Inflammatory macrophage treated with lipopolysaccharide for 4 hours (primary cell): Measurements from ENCODE around the gene PIWIL1.

Experiments used
- DNase-seq: peaks from one replicate; pipeline ENCODE4 v3.0.0-alpha.2; 2020

PIWIL1 gene

DNA sequence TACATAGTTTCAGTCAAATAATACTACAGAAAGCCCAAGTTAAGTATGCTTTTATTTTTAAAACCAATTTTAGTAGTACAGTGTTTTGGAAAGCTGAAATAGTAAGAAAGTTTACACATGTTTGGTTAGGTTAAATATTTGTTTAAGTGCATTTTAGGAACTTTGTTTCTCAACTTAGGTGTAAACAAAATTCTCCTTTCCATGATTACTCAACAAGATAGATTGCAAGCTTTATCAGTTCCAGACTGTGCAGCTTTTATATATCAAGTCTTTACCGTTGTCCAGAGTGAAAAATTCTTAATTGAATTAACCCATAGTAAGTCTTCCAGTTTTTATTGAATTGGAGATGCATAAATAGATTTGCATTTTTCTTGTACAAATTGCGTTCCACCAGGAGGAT lies 45.1 kb downstream of the PIWIL1 start:
- no peak for DNase-seq

DNA sequence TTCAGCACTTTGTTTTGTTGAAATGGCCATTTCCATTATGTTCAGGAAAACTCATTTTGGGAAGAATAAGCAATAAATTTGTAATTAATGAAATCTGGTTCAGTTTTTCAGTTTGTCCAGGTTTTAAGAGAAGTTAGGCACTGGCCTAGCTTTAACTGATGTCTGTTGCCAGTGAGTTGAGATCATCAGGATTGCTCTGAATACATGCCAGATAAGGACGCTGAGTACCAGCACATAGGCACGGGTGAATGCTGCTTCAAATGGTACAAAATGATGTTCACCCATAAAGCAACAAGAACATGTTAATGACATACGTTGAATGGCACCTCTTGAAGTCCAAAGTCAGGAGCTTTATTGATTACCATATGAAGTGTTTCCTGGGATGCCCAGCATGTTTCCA lies 46.5 kb downstream of the PIWIL1 start:
- DNase-seq = no peak

GRCh38 chr12:130385193-130385592 lies 47.5 kb downstream of the PIWIL1 start:
- DNase-seq = no peak

DNA sequence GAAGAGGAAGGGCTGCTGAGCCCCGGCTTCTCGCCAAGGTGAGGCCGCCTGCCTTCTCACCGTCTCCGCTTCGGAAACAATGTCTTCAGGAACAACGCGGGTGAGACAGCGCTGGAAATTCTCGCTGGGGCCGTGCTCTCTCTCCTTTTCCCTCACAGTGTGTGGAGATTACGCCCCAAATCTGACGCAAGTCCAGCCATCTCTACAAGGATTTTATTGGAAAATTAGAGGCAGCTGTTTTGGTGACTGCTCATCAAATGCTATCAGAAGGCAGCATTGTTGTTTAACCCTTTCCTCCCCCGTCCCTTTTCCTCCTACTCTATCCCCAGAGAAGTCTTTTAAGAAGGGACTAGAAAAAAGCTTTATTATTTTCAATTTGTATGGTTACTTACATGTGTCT lies 53.5 kb downstream of the PIWIL1 start:
- no peak for DNase-seq

DNA sequence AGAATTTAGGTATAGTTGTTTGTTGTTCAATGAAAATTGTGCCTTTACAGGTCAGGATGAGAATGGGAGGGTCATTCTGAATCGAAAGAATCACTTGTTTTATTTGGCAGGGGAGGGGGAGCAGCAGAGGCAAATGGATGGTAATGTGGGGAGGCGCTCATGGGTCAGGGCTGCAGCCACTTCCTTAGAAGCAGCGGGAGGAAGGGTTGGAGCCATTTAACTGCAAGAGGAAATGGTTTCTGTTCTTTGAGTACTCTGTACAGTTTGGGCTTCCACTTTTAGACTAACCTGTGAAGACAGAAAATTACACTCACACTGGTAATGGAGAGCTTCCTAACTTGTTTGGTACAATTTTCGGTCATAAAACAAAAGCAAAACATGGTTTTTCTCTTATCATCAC lies 57.2 kb downstream of the PIWIL1 start:
- DNase-seq = no peak

GRCh38 chr12:130396667-130397066 lies 59.0 kb downstream of the PIWIL1 start:
- no peak for DNase-seq

DNA sequence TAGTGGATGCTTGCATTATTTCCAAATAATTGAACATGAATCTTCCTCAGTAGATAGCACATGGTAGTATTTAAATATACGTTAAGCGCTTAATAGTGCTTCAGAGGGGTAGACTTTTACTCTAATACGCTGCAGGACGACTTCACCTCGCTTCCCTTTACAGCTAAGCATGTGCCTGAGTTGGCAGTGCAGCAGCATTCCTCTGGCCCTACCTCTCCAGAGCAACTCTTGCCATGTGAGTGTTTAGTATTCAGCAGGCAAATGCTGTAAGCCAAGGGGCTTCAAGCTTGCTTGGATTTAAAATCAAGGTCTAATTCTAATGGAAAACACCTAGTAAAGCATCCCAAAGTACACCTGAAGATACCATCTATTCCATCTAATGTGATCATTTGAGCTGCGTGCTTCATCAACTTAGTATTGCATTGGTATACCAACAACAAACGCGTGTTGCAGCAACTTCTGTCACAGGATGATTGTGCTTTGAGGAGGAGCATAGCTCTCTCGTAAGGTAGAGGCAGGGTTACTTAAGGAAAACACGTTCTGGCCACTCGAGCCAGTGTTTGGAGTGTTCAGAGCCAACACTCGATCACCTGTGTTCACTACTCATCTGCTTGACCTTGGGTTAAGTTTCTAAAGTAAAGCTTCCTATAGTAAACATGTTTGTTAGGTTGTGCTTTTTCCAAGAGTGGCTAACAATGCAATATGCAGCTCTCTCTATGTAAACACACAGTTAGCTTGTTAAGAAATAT lies 60.6 kb downstream of the PIWIL1 start:
- DNase-seq = no peak

DNA sequence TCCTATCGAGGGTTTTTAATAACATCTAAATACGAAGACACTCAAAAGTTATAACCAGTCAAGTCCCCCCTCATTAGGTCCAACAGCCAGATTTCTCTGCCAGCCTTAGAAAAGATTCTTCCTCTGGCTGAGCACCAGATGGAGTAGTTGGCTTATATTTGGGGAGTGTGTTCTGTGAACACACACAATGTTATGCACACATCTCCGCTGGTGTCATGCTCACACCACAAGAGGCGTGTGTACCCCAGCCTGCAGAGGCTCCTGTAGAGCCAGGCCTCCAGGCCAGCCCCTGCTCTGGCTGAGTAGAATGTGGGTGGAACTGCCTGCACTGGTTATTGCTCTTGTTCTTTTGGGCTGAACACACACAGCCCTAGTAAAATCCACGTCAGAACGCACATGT lies 64.0 kb downstream of the PIWIL1 start:
- no peak for DNase-seq

DNA sequence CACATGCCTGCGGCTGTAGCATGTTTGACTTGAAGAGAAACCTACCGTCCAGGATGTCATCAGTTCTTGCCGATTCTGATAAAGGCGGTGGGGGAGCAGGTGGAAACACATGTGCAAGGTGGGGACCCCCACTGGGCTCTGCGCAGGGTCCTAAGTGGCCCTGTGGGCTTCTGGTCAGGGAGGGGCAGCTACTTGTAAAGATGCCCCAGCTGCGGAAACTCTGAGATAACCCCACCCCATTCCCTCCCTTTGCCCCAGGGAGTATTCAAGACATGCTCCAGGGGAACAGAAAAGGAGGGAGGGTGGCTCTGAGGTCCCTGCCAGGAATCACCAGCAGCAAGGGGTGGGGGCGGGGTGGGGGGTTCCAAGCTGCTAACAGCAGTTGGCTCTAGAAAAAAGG lies 67.6 kb downstream of the PIWIL1 start:
- DNase-seq = no peak

- DNase-seq = no peak
These were observed 74.7 kb downstream of the PIWIL1 start for GRCh38 chr12:130412384-130412783.

DNA sequence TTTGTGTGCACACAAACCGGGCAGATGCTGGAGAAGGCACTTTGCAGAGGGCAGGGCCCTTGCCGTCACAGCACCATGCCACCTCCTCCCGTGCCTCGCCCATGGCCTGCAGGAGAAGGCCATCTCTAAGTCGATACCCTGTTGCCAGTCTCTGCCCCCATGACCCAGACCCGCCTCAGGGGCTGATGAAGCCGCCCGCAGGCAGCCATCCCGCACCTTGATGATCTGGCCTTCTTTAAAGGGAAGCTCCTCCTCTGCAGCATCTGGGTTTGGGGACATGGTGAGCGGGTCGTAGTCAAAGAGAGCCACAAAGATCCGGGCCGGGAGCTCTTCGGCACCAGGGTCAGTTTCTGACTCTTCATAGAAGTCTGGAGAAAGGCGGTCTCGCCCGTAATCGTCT lies 76.2 kb downstream of the PIWIL1 start:
- no peak for DNase-seq

GRCh38 chr12:130414381-130414780 lies 76.7 kb downstream of the PIWIL1 start:
- DNase-seq = no peak

DNA sequence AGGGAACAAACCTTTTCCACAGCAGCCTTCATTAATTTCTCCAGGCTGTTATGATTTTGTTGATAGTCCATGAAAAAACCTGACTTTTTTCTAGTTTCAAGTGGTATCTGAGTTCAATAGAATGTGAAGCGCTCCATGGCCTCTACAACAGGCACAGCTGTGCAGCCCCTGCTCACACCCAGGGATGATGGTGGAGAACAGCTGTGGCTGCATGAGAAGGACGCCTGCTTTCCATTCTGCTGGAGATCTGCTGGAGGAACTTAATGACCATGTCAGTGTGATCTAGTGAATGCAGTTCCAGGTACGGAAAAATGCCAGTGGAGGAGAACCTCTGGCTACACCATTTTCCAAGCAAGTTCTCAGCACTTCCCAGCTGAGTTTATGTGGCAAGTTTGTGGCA lies 80.6 kb downstream of the PIWIL1 start:
- DNase-seq = no peak

DNA sequence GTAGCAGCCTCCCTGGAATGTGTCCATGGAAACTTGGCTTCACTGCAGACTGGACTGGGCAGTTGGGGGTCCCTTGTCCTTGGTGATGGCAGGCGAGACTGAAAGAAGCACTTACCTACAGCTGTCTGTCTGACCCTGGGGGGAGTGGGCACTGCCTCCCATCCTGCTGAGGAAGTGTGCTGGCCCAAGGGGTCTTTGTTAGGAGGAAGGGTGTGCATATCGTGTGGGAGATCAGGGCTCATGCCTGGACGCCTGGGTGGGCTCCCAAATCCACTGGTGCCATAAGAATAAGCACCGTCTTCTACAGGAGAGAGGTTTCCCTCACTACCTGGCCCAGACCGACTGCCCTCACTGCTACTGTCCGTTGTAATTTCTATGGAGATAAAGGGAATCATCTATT lies 81.4 kb downstream of the PIWIL1 start:
- no peak for DNase-seq

DNA sequence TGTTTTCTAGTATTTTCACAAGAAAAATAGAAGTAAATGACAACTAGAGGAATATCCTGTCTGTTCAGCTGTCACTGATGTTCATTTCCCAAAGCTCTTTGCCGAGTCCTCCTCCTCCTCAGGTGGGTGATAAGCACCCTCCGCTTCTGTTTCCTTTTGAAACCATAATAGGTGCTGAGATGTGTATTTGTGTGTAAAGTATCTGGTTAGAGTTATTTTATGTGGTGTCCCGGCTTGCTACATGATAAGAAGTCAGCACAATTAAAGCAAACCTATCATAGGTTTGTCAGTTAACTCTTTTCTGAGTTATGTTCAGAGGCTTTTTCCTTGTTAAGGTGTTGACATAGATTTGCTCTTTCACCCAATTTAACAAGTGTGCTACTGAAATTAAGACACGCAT lies 82.4 kb downstream of the PIWIL1 start:
- no peak for DNase-seq

DNA sequence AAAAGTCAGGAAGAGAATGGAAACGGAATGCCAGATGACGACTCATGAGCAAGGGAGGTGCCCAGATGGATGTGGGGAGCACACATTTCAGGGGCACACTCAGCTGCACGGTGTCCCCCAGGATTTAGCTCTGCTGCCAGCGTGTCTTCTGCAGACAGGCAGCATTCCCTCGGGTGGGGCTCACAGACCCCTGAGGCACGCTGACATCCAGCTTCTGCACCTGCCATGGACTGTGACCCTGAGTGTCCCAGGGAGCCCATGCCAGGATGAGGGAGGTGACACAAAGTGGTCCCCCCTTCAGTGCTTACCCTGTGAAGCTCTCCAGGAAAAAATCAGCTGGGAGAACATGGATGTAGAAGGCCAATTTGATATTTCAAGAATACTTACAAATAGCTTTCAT lies 84.2 kb downstream of the PIWIL1 start:
- no peak for DNase-seq
